Neural cell (in vitro differentiated cells): Measurements from ENCODE around the gene SMIM44. TPM values are rescaled to one million over a fixed set of nuclear protein-coding genes. Genes with fewer than 3 reads are reported as not detected.

Experiments used
- H2AFZ ChIP-seq: fragments of 200-600, 300-800 bp; sonication (generic), shearing (Covaris generic); 2 replicates; pipeline ENCODE4 v1.6.0; 2014; ENCODE audit warnings: low read depth, mild to moderate bottlenecking, antibody characterized with exemption, low read length, moderate library complexity
- H3F3A ChIP-seq: fragments of 200-600 bp; shearing (Covaris generic); 2 replicates; pipeline ENCODE4 v1.6.1; 2016; ENCODE audit warnings: mild to moderate bottlenecking, moderate library complexity, mixed read lengths, antibody characterized with exemption, low read length; ENCODE audit not compliant: insufficient read depth, poor library complexity, severe bottlenecking
- H3K27ac ChIP-seq: fragments of 200-600, 300-800 bp; sonication (generic), shearing (Covaris generic); 2 replicates; pipeline ENCODE4 v1.5.1; 2014; ENCODE audit warnings: mild to moderate bottlenecking, low read length, moderate library complexity
- H3K27me3 ChIP-seq: fragments of 300-800, 200-600 bp; sonication (generic), shearing (Covaris generic); 2 replicates; pipeline ENCODE4 v1.6.0; 2014; ENCODE audit warnings: mild to moderate bottlenecking, low read depth, low read length, moderate library complexity; ENCODE audit not compliant: insufficient read depth
- H3K36me3 ChIP-seq: fragments of 300-800, 200-600 bp; sonication (generic), shearing (Covaris generic); 2 replicates; pipeline ENCODE4 v1.5.1; 2014; ENCODE audit warnings: mild to moderate bottlenecking, antibody characterized with exemption, low read length, moderate library complexity; ENCODE audit not compliant: insufficient read depth
- H3K4me2 ChIP-seq: fragments of 300-800, 200-600 bp; sonication (generic), shearing (Covaris generic); 2 replicates; pipeline ENCODE4 v1.6.0; 2014; ENCODE audit warnings: mild to moderate bottlenecking, low read length
- H3K4me3 ChIP-seq: fragments of 300-800, 200-600 bp; sonication (generic), shearing (Covaris generic); 2 replicates; pipeline ENCODE4 v1.5.1; 2014; ENCODE audit warnings: mild to moderate bottlenecking, low read length, moderate library complexity
- H3K79me2 ChIP-seq: fragments of 200-600 bp; shearing (Covaris generic); replicated peaks from 2 replicates; pipeline ENCODE4 v1.6.0; 2014; ENCODE audit warnings: mild to moderate bottlenecking, low read length, moderate library complexity; ENCODE audit not compliant: insufficient read depth
- H3K9ac ChIP-seq: fragments of 300-800, 200-600 bp; sonication (generic), shearing (Covaris generic); 2 replicates; pipeline ENCODE4 v1.6.1; 2016; ENCODE audit warnings: mild to moderate bottlenecking, low read length, mixed read lengths
- H3K9me2 ChIP-seq: fragments of 200-600 bp; shearing (Covaris generic); 2 replicates; pipeline ENCODE4 v1.6.1; 2016; ENCODE audit warnings: mild to moderate bottlenecking, low read length, mixed read lengths; ENCODE audit not compliant: insufficient read depth
- H3K9me3 ChIP-seq: fragments of 200-600, 300-800 bp; sonication (generic), shearing (Covaris generic); 2 replicates; pipeline ENCODE4 v1.6.1; 2016; ENCODE audit warnings: mild to moderate bottlenecking, mixed run types, low read length, moderate library complexity, mixed read lengths
- H4K20me1 ChIP-seq: fragments of 200-600 bp; shearing (Covaris generic); 2 replicates; pipeline ENCODE4 v1.6.1; 2016; ENCODE audit warnings: mild to moderate bottlenecking, mixed run types; ENCODE audit not compliant: insufficient read depth
- CTCF ChIP-seq: fragments of 450-650 bp; IDR thresholded peaks from 2 replicates; pipeline ENCODE4 v1.5.1; 2014; ENCODE audit warnings: antibody characterized with exemption, mild to moderate bottlenecking, moderate library complexity; ENCODE audit not compliant: poor library complexity, severe bottlenecking
- EP300 ChIP-seq: fragments of 450-650 bp; conservative IDR thresholded peaks from 2 replicates; pipeline ENCODE4 v1.6.1; 2014; ENCODE audit warnings: antibody characterized with exemption, mild to moderate bottlenecking, moderate library complexity; ENCODE audit not compliant: poor library complexity, severe bottlenecking
- EZH2 ChIP-seq: fragments of 200-600, 300-800 bp; shearing (Covaris generic), sonication (generic); IDR thresholded peaks from 2 replicates; pipeline ENCODE4 v1.6.1; 2014; ENCODE audit warnings: antibody characterized with exemption, low read length, borderline replicate concordance, mild to moderate bottlenecking; ENCODE audit not compliant: insufficient read depth, poor library complexity, severe bottlenecking
- MXI1 ChIP-seq: fragments of 450-650 bp; conservative IDR thresholded peaks from 2 replicates; pipeline ENCODE4 v1.6.1; 2014; ENCODE audit warnings: antibody characterized with exemption, mild to moderate bottlenecking; ENCODE audit not compliant: poor library complexity, severe bottlenecking
- POLR2AphosphoS5 ChIP-seq: IDR thresholded peaks from 2 replicates; pipeline ENCODE4 v1.6.1; 2012
- RAD21 ChIP-seq: fragments of 450-650 bp; conservative IDR thresholded peaks from 2 replicates; pipeline ENCODE4 v1.6.1; 2014; ENCODE audit warnings: antibody characterized with exemption, mild to moderate bottlenecking, moderate library complexity
- REST ChIP-seq: IDR thresholded peaks from 2 replicates; pipeline ENCODE4 v1.6.1; 2012; ENCODE audit warnings: borderline replicate concordance
- SMC3 ChIP-seq: fragments of 450-650 bp; conservative IDR thresholded peaks from 2 replicates; pipeline ENCODE4 v1.6.1; 2014; ENCODE audit warnings: antibody characterized with exemption, mild to moderate bottlenecking, moderate library complexity; ENCODE audit not compliant: poor library complexity
- TAF1 ChIP-seq: IDR thresholded peaks from 2 replicates; pipeline ENCODE4 v1.6.1; 2012; ENCODE audit warnings: low read depth
- polyA plus RNA-seq: library from polyadenylated mRNA; depleted of rRNA; stranded (reverse); fragments of >200 nt; gene quantifications from 2 replicates; pipeline ENCODE4 v1.2.3, GENCODE V29; 2014

SMIM44 gene
- polyA plus RNA-seq, 1 donor from 2014 or later = not detected

GRCh38 chr19:3523361-3524077 lies 40.3 kb upstream of the SMIM44 start:
- H3K27ac ChIP-seq = no peak overlapping the region
- TF ChIP-seq EP300 (no peak), EZH2 (no peak), CTCF (no peak)
- H3K4me3 ChIP-seq = no peak overlapping the region
- H4K20me1 ChIP-seq = peaks cover 5% of the 10 kb centered on the region
- H3F3A ChIP-seq = no peaks in the 10 kb centered on the region
- H3K36me3 ChIP-seq = peaks cover 4% of the 10 kb centered on the region
- H3K9ac ChIP-seq = no peak overlapping the region
- no peaks in the 10 kb centered on the region for H3K9me2 ChIP-seq
- no peak overlapping the region for H3K4me2 ChIP-seq
- no peaks in the 10 kb centered on the region for H3K27me3 ChIP-seq
- no peaks in the 10 kb centered on the region for H3K9me3 ChIP-seq
- no peak overlapping the region for H2AFZ ChIP-seq
- peaks cover 15% of the 10 kb centered on the region for H3K79me2 ChIP-seq

- H4K20me1 ChIP-seq = peaks cover 8% of the 10 kb centered on the region
- no peak overlapping the region for H2AFZ ChIP-seq
- H3K36me3 ChIP-seq = peaks cover 4% of the 10 kb centered on the region
- TF ChIP-seq REST (no peak), EZH2 (no peak), EP300 (no peak), POLR2AphosphoS5 (no peak), SMC3 (no peak), MXI1 (no peak), RAD21 (no peak), CTCF (no peak), TAF1 (no peak)
- peaks cover 22% of the 10 kb centered on the region for H3K79me2 ChIP-seq
- no peak overlapping the region for H3K27ac ChIP-seq
- H3K9me3 ChIP-seq = no peaks in the 10 kb centered on the region
- no peaks in the 10 kb centered on the region for H3K27me3 ChIP-seq
- no peak overlapping the region for H3K4me3 ChIP-seq
- no peaks in the 10 kb centered on the region for H3K9me2 ChIP-seq
- H3K9ac ChIP-seq = no peak overlapping the region
- no peaks in the 10 kb centered on the region for H3F3A ChIP-seq
- H3K4me2 ChIP-seq = no peak overlapping the region
Observed at GRCh38 chr19:3522421-3523360, 39.5 kb upstream of the SMIM44 start.
